Esophagus squamous epithelium (tissue), 4 donors: ENCODE measurements around the gene BRSK2.

Experiments used
- POLR2A ChIP-seq, 4 donors: fragments of 450-650 bp; IDR thresholded peaks; one replicate each; pipeline ENCODE4 v1.6.1; 2017; ENCODE audit warnings: antibody characterized with exemption in 4 of 4, mild to moderate bottlenecking in 4 of 4, moderate library complexity in 3 of 4
- TF ChIP-seq, protein P1 (sequence below), 6 experiments: fragments of 450-650 bp in 4 of 6; fragments of 200-600 bp in 2 of 6; sonication (generic) in 2 of 6; IDR thresholded peaks; one replicate each; pipeline ENCODE4 v1.5.1; 2016 to 2019; ENCODE audit warnings: antibody characterized with exemption in 6 of 6, mild to moderate bottlenecking in 4 of 6, moderate library complexity in 4 of 6

DNA sequence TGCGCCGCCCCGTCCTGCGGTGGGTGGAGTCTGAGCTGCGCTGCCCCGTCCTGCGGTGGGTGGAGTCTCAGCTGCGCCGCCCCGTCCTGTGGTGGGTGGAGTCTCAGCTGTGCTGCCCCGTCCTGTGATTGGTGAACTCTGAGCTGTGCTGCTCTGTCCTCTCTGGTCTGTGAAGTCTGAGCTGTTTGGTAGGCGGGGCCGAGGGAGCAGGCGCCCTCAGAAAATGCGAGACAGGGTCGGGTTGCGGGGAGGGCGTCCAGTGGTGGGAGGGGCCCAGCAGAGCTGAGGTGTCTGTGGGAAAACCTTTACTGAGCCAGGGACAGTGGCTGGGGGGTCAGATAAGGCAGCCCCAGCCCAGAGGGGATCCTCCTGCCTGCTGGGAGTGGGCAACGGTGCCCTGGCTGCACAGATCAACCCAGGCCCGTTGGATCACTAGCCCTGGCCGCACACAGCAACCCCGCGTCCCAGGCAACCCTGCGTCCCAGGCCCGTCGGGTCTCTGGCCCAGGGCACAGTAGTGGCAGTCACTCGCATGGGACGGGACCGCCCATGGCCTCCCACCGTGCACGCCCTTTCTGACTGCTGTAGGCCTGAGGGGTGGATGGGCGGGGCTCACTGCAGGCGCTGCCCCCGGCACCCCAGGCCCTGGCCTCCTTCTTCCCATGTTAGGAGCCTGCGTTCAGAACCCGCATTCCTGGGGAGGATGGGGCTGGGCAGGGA lies 22.8 kb downstream of the BRSK2 start:
- TF ChIP-seq, protein P1, sequence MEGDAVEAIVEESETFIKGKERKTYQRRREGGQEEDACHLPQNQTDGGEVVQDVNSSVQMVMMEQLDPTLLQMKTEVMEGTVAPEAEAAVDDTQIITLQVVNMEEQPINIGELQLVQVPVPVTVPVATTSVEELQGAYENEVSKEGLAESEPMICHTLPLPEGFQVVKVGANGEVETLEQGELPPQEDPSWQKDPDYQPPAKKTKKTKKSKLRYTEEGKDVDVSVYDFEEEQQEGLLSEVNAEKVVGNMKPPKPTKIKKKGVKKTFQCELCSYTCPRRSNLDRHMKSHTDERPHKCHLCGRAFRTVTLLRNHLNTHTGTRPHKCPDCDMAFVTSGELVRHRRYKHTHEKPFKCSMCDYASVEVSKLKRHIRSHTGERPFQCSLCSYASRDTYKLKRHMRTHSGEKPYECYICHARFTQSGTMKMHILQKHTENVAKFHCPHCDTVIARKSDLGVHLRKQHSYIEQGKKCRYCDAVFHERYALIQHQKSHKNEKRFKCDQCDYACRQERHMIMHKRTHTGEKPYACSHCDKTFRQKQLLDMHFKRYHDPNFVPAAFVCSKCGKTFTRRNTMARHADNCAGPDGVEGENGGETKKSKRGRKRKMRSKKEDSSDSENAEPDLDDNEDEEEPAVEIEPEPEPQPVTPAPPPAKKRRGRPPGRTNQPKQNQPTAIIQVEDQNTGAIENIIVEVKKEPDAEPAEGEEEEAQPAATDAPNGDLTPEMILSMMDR (IDR thresholded peaks at IDR 0.05), result no peak
- TF ChIP-seq POLR2A (IDR thresholded peaks at IDR 0.05), result no peak
